Fibroblast of mammary gland (primary cell): ENCODE results near the gene ANKRD16.
"Not testable (repeated sequence)": the region's sequence is repeated elsewhere in the genome, so short reads cannot be mapped to it uniquely, and the experiment has no call there.

Source experiments
- DNase-seq: peaks from one replicate; pipeline ENCODE4 v3.0.0-alpha.2; 2010; ENCODE audit warnings: low read depth
- H3K4me3 ChIP-seq: 2 replicates; pipeline ENCODE4 v1.5.1; 2011; ENCODE audit warnings: low read depth, mild to moderate bottlenecking, low read length, moderate library complexity; ENCODE audit not compliant: control insufficient read depth
- CTCF ChIP-seq: conservative IDR thresholded peaks from 2 replicates; pipeline ENCODE4 v1.5.1; 2011; ENCODE audit warnings: low read depth, low read length, inconsistent platforms; ENCODE audit not compliant: control insufficient read depth, insufficient read depth

Gene ANKRD16

DNA sequence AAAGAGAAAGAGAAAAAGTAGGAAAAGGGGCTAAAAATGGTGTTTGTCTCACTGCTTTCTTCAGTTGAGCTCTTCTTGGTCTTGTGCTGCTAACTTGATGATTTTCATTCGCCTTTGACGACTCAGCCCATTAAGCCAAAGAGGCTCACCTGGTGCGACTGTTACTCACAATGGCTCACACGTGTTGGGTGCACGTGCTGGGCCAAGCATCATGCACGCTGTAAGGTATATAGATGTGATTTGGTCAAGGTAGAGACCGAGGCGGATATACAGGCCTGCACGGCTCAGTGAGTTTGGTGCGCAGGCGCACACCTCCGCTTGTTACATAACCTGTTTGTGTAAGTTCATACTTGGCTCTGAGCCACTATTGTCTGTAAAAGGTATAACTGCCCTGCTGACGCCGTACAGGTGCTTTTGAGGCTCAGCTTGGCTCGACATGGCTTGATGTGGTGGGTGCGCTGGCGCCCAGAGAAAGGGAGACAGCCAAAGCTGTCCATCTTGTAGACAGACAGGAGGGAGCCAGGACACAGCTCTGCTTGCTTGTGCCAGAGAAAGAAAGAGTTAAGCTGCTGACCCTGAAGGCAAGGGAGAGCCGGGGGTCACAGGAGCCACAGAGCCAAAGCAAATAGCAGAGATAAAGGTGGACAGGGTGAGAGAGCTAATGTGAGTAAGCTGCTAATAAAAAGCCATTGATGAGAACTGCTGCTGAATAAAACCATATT lies 33.6 kb downstream of the ANKRD16 start:
- TF ChIP-seq CTCF = no peak
- DNase-seq = no peak
- no peak overlapping the region for H3K4me3 ChIP-seq

DNA sequence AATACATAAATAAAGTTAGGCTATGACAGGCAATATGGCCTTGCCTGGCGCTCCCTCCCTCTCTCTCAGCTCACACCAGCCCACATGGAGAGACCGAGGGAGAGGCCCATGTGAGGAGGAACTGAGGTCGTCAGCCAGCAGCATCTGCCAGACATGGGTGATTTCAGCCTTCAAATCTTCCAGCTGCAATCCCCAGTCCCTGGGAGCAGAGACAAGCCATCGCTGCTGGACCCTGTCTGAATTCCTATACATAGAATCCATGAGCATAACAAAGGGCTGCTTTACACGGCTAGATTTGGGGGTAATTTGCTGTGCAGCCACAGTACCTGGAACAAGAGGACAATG lies 35.6 kb downstream of the ANKRD16 start:
- no peak for TF ChIP-seq CTCF
- no peak overlapping the region for H3K4me3 ChIP-seq
- DNase-seq = no peak

DNA sequence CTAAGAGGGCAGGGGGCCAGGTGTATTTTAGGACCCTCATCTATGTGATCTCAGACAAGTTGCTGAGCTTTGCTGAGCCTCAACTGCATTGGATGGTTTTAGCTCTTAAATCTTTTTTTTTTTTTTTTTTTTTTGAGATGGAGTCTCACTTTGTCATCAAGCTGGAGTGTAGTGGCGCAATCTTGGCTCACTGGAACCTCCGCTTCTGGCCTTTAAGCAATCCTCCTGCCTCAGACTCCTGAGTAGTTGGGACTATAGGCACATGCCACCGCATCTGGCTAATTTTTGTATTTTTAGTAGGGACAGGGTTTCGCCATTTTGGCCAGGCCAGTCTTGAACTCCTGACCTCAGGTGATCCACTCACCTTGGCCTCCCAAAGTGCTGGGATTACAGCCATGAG lies 43.0 kb downstream of the ANKRD16 start:
- not testable (repeated sequence) for DNase-seq, H3K4me3 ChIP-seq

DNA sequence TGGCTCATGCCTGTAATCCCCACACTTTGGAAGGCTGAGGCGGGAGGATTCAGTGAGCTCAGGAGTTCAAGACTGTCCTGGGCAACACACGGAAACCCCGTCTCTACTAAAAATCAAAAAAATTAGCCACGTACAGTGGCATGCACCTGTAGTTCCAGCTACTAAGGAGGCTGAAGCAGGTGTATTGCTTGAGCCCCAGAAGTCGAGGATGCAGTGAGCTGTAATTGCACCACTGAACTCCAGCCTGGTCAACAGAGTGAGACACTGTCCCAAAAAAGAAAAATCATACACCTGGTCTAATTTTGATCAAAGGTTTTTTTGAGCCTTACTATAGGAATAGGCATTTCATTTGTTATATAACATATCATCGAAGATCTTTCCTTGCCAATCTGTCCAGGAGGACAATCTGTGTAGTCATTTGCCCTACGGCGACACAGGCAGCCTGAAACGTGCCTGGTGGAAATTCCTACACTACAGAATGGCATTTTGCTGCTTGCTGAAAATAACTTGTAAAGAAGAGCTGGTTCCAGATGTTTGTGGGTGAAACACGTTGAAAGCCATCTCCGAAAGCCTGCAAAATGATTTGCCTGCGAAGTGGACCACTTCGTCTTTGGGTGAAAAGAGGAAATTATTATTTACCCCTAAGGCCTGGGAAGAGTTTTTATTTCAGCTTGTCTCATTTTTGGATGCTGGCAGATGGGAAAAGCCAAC lies 45.2 kb downstream of the ANKRD16 start:
- DNase-seq = peak; percentile 6
- H3K4me3 ChIP-seq = no peak overlapping the region
- TF ChIP-seq CTCF = no peak

DNA sequence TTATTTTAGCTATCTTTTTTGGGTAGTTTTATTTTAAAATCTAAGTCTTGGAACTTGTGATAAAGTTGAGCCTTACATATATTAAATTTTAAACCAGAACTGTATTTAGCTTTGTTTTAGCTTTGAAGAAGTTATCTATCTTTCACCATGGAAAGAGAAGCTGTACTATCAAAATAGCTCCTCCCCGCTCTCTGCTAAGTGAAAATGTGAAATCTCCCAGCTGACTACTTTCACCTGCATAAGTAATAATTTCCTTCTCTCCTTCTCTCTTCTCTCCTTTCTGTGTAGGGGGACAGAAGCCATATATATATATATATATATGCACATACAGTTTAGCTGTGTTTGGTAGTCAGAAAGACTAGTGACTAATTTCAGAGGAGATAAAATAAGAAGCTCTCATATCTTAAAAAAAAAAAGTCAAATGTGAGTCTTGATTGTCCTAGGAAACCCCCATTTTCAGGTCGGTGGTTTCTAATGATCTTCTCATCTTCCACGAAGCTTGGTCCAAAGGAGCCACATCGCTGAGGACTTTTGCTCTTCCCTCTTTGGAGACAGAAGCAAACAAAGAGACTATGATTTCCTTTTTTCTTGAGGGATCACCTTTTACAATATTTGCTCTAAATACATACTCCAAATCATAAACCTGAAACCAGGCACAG lies 45.9 kb downstream of the ANKRD16 start:
- no peak for DNase-seq
- TF ChIP-seq CTCF = no peak
- H3K4me3 ChIP-seq = no peak overlapping the region

GRCh38 chr10:5841965-5842364 lies 47.7 kb downstream of the ANKRD16 start:
- no peak for DNase-seq
- H3K4me3 ChIP-seq = no peak overlapping the region
- TF ChIP-seq CTCF = no peak
